SK-N-SH (cell line): ENCODE data around the gene RASA4B. TPM values are rescaled to one million over a fixed set of nuclear protein-coding genes. Genes with fewer than 3 reads are reported as not detected.

ENCODE experiments used
- CTCF ChIA-PET: fragments of 300-600, 350-600 bp; formaldehyde crosslinking; extraction: SDS; loops from one replicate; lab custom pipeline; 2021; lab: Yijun Ruan, JAX
- POLR2A ChIA-PET: fragments of 350-600 bp; sonication (Branson Sonifier 250); formaldehyde crosslinking; extraction: SDS; loops from one replicate; lab custom pipeline; 2020; ENCODE audit warnings: antibody characterized with exemption, inconsistent platforms; lab: Yijun Ruan, JAX
- DNase-seq: peaks from one replicate; pipeline ENCODE4 v3.0.0; 2012
- H2AFZ ChIP-seq: fragments of 200-600 bp; sonication (generic); 2 replicates; pipeline ENCODE4 v1.8.1; 2016; ENCODE audit warnings: antibody characterized with exemption, mild to moderate bottlenecking, low read depth
- H3F3A ChIP-seq: fragments of 200-600 bp; sonication (generic); replicated peaks from 2 replicates; pipeline ENCODE3; 2016; ENCODE audit warnings: antibody characterized with exemption, mild to moderate bottlenecking; ENCODE audit not compliant: insufficient read depth
- H3K27ac ChIP-seq, 2 experiments: fragments of 200-500 bp in 1 of 2; fragments of 200-600 bp in 1 of 2; sonication (Bioruptor generic) in 1 of 2; sonication (generic), shearing (Covaris generic) in 1 of 2; 2 replicates each; pipeline versions ENCODE4 v1.5.1 to v1.6.1; 2014 to 2016; ENCODE audit warnings: low read depth in 2 of 2, inconsistent platforms in 1 of 2, low read length in 1 of 2, mild to moderate bottlenecking in 1 of 2, mixed read lengths in 1 of 2
- H3K27me3 ChIP-seq: fragments of 200-600 bp; sonication (generic), shearing (Covaris generic); 2 replicates; pipeline ENCODE4 v1.6.1; 2016; ENCODE audit warnings: mixed run types; ENCODE audit not compliant: insufficient read depth
- H3K36me3 ChIP-seq, 2 experiments: fragments of 200-500 bp in 1 of 2; fragments of 200-600 bp in 1 of 2; sonication (Bioruptor generic) in 1 of 2; sonication (generic) in 1 of 2; replicated peaks in 1 of 2; 2 replicates each; pipeline versions ENCODE3 to v1.5.1; 2014 to 2016; ENCODE audit warnings: low read length in 1 of 2, mild to moderate bottlenecking in 1 of 2; ENCODE audit not compliant: insufficient read depth in 2 of 2, control insufficient read depth in 1 of 2
- H3K4me1 ChIP-seq, 2 experiments: fragments of 200-500 bp in 1 of 2; fragments of 200-600 bp in 1 of 2; sonication (Bioruptor generic) in 1 of 2; sonication (generic), shearing (Covaris generic) in 1 of 2; 2 replicates each; pipeline versions ENCODE4 v1.5.1 to v1.6.1; 2014 to 2016; ENCODE audit warnings: low read depth in 1 of 2, low read length in 1 of 2, mixed run types in 1 of 2; ENCODE audit not compliant: insufficient read depth in 2 of 2, control insufficient read depth in 1 of 2
- H3K4me2 ChIP-seq: fragments of 200-600 bp; sonication (generic), shearing (Covaris generic); 2 replicates; pipeline ENCODE4 v1.6.1; 2017; ENCODE audit warnings: mixed run types
- H3K4me3 ChIP-seq, 2 experiments: fragments of 200-500 bp in 1 of 2; fragments of 200-600 bp in 1 of 2; sonication (Bioruptor generic) in 1 of 2; sonication (generic), shearing (Covaris generic) in 1 of 2; 2 replicates each; pipeline versions ENCODE4 v1.5.1 to v1.8.1; 2014 to 2016; ENCODE audit warnings: low read depth in 2 of 2, inconsistent platforms in 1 of 2, low read length in 1 of 2, mild to moderate bottlenecking in 1 of 2, mixed read lengths in 1 of 2, moderate library complexity in 1 of 2
- H3K79me2 ChIP-seq: fragments of 200-600 bp; sonication (generic); 2 replicates; pipeline ENCODE4 v1.8.1; 2017; ENCODE audit warnings: mild to moderate bottlenecking; ENCODE audit not compliant: insufficient read depth
- H3K9ac ChIP-seq: fragments of 200-600 bp; sonication (generic); 2 replicates; pipeline ENCODE4 v1.6.1; 2017; ENCODE audit warnings: mixed run types
- H3K9me2 ChIP-seq: fragments of 200-600 bp; sonication (generic); 2 replicates; pipeline ENCODE4 v1.6.1; 2017; ENCODE audit warnings: mixed run types
- H3K9me3 ChIP-seq: fragments of 200-600 bp; sonication (generic); 2 replicates; pipeline ENCODE4 v1.6.1; 2017; ENCODE audit warnings: mixed run types, mild to moderate bottlenecking, moderate library complexity
- H4K20me1 ChIP-seq: fragments of 200-600 bp; sonication (generic); 2 replicates; pipeline ENCODE4 v1.6.1; 2017; ENCODE audit warnings: mild to moderate bottlenecking, mixed run types; ENCODE audit not compliant: insufficient read depth
- EZH2phosphoT487 ChIP-seq: fragments of 200-600 bp; sonication (generic); IDR thresholded peaks from 2 replicates; pipeline ENCODE4 v1.6.1; 2017; ENCODE audit warnings: low read depth, mixed run types, mild to moderate bottlenecking, antibody characterized with exemption, moderate library complexity, borderline replicate concordance
- MEF2A ChIP-seq: IDR thresholded peaks from 2 replicates; pipeline ENCODE4 v1.4.0; 2012; ENCODE audit warnings: low read depth, borderline replicate concordance
- MXI1 ChIP-seq: IDR thresholded peaks from 2 replicates; pipeline ENCODE4 v1.6.1; 2012; ENCODE audit warnings: mild to moderate bottlenecking, low read depth, low read length, improper control_type of control experiment
- NRF1 ChIP-seq: IDR thresholded peaks from 2 replicates; pipeline ENCODE4 v1.6.1; 2012; ENCODE audit warnings: low read depth, mild to moderate bottlenecking, low read length
- RCOR1 ChIP-seq: fragments of 150-350 bp; IDR thresholded peaks from 2 replicates; pipeline ENCODE4 v1.6.1; 2017; ENCODE audit warnings: antibody characterized with exemption, low read length
- SIN3A ChIP-seq: IDR thresholded peaks from 2 replicates; pipeline ENCODE4 v1.6.1; 2012; ENCODE audit warnings: low read depth, mild to moderate bottlenecking, low read length, moderate library complexity, borderline replicate concordance
- SMC3 ChIP-seq: IDR thresholded peaks from 2 replicates; pipeline ENCODE4 v1.6.1; 2012; ENCODE audit warnings: low read depth, low read length, improper control_type of control experiment
- TEAD4 ChIP-seq: IDR thresholded peaks from 2 replicates; pipeline ENCODE4 v1.4.0; 2012; ENCODE audit warnings: mild to moderate bottlenecking, borderline replicate concordance; ENCODE audit not compliant: insufficient read depth
- WGBS: methylation state at CpG from one replicate; pipeline ENCODE4 v1.1.6; 2017; ENCODE audit warnings: low lambda C conversion rate; 5-methylcytosine and 5-hydroxymethylcytosine counted together
- polyA plus RNA-seq, 3 experiments: library from polyadenylated mRNA; depleted of rRNA; stranded (reverse); fragments of >200 nt; gene quantifications; 2 replicates each; pipeline ENCODE4 v1.2.3, GENCODE V29; 2012
- TF ChIP-seq, protein P1 (sequence below): IDR thresholded peaks from 2 replicates; pipeline ENCODE4 v1.6.1; 2012; ENCODE audit warnings: mild to moderate bottlenecking, low read depth, low read length, moderate library complexity

RASA4B gene
- polyA plus RNA-seq, 1 of the 3 experiments (the other 2 are of a cell fraction): 19.5 TPM

DNA sequence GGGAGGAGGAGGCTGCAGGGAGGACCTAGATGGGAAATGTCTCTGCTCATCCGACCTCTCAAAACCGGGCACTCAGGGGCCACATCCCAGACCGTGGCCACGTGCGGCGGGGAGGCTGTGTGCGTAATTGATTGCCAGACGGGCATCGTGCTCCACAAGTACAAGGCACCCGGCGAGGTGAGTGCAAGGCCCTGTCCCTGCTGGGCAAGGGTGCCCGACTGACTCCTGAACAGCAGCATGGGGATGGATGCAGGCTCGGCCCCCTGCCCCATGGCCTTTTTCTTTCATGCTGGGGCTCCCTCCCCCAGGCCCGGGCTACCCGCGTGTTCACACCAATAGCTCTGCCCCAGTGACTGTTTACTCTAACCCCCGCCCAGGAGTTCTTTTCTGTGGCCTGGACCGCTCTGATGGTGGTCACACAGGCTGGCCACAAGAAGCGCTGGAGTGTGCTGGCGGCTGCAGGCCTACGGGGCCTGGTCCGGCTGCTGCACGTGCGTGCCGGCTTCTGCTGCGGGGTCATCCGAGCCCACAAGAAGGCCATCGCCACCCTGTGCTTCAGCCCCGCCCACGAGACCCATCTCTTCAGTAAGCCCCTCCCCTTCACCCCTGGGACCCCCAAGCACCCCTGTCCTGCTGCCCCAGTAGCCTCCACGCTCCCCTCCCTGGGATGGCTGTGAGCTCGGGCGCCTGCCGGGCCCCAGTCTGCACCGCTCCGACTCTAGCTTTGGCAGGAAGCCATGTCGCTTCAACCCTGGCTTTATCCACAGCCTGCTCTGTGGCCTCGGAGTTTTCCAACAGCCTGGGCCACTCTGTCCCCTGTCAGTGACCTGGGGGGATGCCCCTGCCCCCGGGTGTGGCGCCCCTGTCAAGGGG, 48.9 kb downstream of the RASA4B start (continued):
- TF ChIP-seq MEF2A (no peak), EZH2phosphoT487 (no peak), RCOR1 (no peak)
- TF ChIP-seq, all 33 proteins: peak for 0

DNA sequence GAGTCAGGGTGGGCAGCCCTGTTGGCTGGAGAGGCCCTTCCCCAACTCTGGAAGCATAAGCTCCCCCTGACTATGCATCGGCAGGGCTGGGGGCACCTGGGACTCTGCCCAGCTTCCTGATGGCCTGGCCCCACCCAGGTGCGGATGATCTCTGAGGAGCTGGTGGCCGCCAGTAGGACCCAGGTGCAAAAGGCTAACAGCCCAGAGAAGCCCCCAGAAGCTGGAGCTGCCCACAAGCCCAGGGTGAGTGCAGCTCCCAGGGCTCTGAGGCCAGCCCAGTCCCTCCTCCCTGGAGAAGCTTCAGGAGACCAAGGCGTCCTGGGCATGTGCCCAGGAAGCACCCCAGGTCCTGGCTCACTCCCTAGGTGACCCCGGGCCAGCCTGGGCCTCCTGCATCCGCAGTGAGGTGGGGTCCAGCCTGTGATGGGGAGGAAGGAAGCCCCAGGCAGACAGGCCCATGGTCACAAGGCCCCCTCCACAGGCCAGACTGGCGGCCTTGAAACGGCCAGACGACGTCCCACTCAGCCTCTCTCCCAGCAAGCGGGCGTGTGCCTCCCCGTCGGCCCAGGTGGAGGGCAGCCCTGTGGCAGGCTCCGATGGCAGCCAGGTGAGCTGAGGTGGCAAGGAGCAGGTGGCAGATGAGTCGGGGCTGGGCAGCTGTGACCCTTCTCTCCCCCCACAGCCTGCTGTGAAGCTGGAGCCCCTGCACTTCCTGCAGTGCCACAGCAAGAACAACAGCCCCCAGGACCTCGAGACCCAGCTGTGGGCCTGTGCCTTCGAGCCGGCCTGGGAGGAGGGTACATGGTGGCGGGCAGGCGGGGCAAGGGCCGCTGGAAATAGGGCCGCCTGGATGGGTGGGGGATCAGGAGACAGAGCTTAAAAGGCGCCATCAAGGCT, 49.7 kb downstream of the RASA4B start:
- Histone ChIP-seq H2AFZ (no peak overlapping the region), H3K9ac (no peak overlapping the region), H3K4me2 (no peak overlapping the region), H3K36me3 (peaks cover 28 to 45% of the 10 kb centered on the region in 2 experiments), H3K27me3 (no peaks in the 10 kb centered on the region), H3K4me3 (no peak overlapping the region), H4K20me1 (peaks cover 4% of the 10 kb centered on the region; the same call in 1 of the 2 replicates), H3K9me3 (no peaks in the 10 kb centered on the region), H3K4me1 (peaks cover 5 to 11% of the 10 kb centered on the region in 2 experiments; a peak in 2 of 4 replicates), H3F3A (peaks cover 5% of the 10 kb centered on the region), H3K9me2 (no peaks in the 10 kb centered on the region), H3K79me2 (peaks cover 32% of the 10 kb centered on the region), H3K27ac (no peak overlapping the region; a peak in 1 of 4 replicates)
- DNase-seq: no peak
- CTCF ChIA-PET: interaction anchor here (0.6 to 3.6 kb wide), 9 partner anchors 11 to 63 kb away, joined by 3 to 19 read pairs (median 4); no protein-coding TSS in a partner anchor
- 90% methylated on average over 21 of the region's 24 CpGs for WGBS
- POLR2A ChIA-PET: interaction anchor here (1.3 kb wide), 1 partner anchor 183 kb away, joined by 4 read pairs; no protein-coding TSS in a partner anchor
- TF ChIP-seq TEAD4 (no peak), SIN3A (no peak), SMC3 (no peak), RCOR1 (no peak), MEF2A (no peak), MXI1 (no peak), NRF1 (no peak)
- TF ChIP-seq, protein P1, sequence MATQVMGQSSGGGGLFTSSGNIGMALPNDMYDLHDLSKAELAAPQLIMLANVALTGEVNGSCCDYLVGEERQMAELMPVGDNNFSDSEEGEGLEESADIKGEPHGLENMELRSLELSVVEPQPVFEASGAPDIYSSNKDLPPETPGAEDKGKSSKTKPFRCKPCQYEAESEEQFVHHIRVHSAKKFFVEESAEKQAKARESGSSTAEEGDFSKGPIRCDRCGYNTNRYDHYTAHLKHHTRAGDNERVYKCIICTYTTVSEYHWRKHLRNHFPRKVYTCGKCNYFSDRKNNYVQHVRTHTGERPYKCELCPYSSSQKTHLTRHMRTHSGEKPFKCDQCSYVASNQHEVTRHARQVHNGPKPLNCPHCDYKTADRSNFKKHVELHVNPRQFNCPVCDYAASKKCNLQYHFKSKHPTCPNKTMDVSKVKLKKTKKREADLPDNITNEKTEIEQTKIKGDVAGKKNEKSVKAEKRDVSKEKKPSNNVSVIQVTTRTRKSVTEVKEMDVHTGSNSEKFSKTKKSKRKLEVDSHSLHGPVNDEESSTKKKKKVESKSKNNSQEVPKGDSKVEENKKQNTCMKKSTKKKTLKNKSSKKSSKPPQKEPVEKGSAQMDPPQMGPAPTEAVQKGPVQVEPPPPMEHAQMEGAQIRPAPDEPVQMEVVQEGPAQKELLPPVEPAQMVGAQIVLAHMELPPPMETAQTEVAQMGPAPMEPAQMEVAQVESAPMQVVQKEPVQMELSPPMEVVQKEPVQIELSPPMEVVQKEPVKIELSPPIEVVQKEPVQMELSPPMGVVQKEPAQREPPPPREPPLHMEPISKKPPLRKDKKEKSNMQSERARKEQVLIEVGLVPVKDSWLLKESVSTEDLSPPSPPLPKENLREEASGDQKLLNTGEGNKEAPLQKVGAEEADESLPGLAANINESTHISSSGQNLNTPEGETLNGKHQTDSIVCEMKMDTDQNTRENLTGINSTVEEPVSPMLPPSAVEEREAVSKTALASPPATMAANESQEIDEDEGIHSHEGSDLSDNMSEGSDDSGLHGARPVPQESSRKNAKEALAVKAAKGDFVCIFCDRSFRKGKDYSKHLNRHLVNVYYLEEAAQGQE: no peak
- TF ChIP-seq, all 33 proteins: peak for 0
